ENCODE data around the gene KRI1.

DNA sequence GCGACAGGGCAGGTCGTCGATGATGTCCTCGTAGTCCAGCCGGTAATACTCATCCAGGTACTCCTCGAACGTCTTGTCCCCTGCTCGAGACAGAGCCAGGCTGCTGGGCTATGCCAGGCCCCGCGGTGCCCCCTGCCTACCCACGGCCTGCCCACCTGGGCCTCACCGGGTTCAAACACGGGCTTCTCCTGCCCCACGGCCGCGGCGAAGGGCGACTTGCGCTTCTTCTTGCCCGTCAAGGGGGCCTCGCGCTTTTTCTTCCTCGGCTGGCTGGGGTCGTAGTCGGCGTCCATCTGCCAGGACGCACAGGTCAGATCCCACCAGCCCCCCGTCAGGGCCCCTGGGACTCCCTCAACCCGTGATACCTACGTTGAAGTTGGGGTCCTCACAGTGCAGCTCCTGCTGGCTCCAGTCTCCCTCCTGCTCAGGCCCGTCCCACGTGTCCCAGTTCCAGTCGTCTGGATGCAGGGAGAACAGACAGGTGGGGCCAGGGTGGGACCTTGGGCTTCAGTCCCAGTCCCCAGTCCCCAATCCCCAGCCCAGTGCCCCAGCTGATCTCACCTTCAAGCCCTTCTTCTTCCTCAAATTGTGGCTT is 8.1 kb downstream of the KRI1 start:
- no peak for TF ChIP-seq EP300 (IDR thresholded peaks at IDR 0.05)
- TF ChIP-seq, protein P1, sequence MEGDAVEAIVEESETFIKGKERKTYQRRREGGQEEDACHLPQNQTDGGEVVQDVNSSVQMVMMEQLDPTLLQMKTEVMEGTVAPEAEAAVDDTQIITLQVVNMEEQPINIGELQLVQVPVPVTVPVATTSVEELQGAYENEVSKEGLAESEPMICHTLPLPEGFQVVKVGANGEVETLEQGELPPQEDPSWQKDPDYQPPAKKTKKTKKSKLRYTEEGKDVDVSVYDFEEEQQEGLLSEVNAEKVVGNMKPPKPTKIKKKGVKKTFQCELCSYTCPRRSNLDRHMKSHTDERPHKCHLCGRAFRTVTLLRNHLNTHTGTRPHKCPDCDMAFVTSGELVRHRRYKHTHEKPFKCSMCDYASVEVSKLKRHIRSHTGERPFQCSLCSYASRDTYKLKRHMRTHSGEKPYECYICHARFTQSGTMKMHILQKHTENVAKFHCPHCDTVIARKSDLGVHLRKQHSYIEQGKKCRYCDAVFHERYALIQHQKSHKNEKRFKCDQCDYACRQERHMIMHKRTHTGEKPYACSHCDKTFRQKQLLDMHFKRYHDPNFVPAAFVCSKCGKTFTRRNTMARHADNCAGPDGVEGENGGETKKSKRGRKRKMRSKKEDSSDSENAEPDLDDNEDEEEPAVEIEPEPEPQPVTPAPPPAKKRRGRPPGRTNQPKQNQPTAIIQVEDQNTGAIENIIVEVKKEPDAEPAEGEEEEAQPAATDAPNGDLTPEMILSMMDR (IDR thresholded peaks at IDR 0.05), result no peak

All from ovary (tissue), 3 donors.